Measurements from ENCODE around the gene AAGAB.
"Not testable (repeated sequence)": the region's sequence is repeated elsewhere in the genome, so short reads cannot be mapped to it uniquely, and the experiment has no call there.

The AAGAB gene

DNA sequence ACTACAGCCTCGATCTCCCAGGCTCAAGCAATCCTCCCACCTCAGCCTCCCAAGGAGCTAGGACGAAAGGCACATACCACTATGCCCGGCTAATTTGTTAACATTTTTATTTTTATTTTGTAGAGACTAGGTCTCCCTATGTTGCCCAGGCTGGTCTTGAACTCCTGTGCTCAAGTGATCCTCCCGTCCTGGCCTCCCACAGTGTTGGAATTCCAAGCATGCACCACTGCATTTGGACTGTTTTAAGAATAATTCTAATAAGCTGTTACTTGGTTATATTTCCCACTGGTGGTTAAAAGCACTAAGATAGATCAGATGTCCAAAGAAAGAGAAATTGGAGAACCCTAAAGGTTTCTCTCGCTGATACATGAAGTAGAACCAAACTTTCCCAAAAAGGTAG is 3.1 kb downstream of the AAGAB start:
- no peak for DNase-seq

DNA sequence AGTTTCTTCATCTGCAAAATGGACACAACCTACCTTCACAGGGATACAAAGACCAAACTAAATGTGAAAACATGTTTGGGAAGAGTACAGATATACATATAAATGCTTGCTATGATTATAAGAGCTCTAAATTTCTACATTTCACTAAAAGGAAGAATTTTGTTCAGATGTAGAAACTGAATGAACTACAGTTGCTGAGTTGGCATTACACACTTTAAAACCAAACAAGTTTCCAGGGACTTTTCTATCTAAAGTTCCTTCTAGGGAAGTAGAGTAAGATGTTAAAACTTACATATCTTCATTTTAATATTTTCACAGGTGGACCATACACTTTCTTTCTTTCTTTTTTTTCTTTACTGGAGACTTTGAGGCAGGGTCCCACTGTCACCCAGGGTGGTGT is 4.6 kb downstream of the AAGAB start:
- DNase-seq, result no peak

DNA sequence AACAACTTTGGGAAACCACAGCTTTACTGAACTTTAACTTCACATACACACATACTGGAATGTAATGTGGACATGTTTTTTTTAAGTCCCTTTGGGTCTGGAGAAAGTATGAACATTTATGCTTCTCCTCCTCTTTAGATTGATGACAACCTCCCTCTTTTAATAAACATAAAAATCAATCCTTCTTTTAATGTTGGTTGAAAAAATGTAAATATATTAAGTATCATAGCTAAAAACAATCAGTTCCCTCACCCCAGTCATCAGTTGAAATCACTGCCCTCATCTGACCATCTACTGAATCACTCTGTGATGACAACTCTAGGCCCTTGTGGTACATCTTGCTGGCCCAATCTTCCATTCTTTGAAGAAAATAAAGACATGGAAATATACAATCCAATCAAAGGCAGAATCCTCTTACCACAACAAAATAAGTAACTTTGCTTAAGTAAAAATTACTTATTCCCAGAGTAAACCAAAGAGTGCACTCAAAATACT is 6.4 kb downstream of the AAGAB start:
- DNase-seq, result no peak

DNA sequence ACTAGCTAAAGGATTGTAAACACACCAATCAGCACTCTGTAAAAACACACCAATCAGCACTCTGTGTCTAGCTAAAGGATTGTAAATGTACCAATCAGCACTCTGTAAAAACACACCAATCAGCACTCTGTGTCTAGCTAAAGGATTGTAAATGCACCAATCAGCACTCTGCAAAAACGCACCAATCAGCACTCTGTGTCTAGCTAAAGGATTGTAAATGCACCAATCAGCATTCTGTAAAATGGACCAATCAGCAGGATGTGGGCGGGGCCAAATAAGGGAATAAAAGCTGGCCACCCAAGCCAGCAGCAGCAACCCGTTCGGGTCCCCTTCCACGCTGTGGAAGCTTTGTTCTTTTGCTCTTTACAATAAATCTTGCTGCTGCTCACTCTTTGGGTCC is 7.9 kb downstream of the AAGAB start:
- not testable (repeated sequence) for DNase-seq

DNA sequence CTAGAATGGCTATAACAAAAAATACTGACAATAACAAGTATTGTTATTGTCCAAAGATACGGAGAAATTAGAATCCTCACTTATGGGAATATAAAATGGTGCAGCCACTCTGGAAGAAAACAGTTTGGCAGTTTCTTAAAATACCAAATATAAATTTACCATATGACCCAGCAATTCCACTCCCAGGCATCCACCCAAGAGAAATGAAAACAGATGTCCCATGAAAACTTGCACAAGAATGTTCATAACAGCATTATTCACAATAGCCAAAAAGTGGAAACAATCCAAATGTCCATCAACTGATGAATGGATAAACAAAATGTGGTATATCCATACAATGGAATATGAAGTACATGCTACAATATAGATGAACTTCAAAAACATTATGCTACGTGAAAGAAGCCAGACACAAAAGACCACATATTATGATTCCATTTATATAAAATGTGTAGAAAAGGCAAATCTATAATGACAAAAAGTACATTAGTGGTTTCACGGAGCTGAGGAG is 9.4 kb downstream of the AAGAB start:
- no peak for DNase-seq

DNA sequence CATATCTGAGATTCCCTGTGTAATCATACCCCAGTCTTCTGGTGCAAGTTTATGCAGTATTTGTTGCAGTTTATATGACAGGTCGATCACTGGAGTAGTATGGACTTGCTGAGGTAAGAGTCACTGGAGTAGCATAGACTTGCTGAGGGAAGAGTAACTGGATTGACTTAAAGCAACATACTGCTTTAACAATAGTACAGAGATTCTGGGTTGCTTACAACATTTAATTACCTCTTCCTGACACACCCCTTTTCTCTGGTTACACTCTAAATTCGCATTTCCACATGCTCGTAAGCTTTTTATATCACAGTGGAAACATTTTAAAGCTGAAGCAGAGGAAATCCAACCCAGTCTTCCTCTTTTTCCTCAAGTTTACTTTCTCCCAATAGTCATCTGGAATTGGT is 11.8 kb downstream of the AAGAB start:
- no peak for DNase-seq

DNA sequence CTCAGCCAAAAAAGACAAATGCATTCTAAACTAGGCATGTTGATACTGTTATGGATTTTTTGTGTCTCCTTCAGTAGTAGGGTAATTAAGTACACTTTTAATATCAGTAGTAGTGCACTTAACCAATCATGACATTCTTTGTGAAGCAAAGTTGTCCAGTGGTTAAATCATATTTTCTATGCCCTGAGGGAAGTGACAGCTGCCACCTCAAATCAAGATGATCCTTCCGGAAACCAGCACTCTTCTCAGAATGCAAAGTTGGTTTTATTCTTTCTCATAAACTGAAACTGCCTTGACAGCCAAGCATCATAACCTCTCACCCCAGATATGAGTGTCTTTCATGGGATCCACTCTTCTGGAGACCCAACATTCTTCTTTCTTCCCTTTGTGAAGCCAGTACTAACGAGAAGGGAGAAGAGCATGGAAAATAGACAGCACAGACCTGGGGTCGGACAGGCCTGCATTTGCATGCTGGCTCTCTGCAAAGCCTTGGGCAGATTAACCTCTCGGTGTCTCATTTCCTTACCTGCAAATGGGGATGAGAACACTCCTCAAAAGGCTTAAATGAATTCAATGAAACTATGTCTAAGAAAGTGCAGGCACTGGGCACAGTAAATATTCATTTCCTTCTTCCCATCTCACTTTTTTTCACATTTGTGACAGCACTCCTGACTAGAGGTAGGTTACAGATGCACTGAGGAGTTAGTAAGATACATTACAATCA is 13.2 kb downstream of the AAGAB start:
- peak; percentile 45 for DNase-seq

DNA sequence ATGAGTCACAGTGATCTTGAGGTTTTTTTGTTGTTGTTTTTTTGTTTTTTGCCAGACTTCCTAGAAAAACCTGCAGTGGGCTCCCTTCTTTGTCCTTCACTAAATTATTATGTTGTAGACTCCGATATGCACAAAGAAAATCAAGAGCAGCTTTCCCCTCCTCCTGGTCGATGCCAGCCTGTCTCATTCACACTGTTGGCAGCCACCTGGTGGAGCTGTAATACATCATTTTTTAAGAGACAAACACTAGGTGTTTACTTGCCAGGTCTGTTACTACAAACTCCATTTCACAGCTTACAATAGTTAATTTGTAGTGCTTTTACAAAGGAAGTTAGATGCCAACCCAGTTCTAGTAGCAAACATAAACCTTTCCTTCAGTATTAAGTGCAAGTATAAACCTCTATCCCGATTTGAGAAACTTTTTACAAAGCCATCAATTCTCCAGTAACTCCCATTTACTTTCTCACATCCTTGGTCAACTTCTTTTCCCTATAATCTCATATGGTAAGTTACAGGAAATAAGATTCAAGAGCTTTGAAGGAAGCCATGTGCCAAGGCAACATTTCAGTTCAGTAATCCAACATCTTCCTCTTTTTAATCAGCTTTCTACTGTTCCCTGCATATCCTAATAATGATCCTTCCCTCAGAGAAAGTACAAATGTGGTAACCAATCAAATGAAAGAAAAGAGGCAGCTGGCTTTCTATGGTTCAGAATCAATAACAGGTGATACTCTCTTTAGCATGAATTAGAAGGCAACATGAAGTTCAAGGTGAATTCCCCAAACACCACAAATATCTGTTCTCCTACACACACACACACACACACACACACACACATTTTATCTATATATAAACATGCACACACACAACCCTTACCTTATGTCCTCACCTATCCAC is 14.0 kb downstream of the AAGAB start:
- peak; percentile 11 for DNase-seq

DNA sequence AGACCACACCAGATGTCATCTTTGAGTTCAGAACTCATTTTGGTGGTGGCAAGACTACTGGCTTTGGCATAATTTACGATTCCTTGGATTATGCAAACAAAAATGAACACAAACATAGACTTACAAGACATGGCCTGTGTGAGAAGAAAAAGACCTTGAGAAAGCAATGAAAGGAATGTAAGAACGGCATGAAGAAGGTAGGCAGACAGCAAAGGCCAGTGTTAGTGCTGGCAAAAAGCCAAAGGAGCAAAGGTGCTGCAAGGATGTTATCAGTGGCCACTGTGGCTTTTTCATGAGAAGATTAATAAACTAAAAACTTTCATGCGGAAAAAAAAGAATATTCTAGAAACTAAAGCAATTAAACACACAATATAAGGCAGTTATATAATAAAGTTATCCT is 21.9 kb downstream of the AAGAB start:
- DNase-seq, result no peak

DNA sequence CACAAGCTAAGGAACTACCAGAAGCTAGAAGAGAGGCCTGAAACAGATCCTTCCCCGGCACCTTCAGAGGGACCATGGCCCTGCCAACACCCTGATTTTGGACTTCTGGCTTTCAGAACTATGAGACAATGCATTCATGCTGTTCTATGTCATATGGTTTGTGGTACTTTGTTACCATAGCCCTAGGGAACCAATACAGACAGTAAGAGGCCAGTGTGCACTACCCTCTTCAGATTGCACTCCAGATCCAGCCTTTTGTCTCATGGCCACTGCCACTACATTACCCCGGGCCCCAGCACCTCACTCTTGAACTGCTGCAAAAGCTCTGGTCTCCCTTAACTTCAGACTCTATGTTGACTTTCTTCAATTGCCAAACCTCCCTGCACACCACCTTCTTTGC is 24.0 kb downstream of the AAGAB start:
- DNase-seq, result no peak

DNA sequence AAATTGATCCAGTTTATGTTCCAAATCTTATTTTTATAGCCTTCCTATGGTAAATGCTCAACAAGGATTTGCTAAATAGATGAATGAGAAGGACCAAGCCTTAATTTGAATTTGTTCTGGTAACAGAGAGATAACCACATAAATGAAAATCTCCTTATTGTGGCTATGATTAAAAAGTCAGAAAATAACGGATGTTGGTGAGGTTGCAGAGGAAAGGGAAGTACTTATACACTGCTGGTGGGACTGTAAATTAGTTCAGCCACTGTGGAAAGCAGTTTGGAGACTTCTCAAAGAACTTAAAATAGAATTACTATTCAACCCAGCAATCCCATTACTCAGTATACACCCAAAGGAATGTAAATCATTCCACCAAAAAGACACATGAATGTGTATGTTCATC is 26.2 kb downstream of the AAGAB start:
- no peak for DNase-seq

DNA sequence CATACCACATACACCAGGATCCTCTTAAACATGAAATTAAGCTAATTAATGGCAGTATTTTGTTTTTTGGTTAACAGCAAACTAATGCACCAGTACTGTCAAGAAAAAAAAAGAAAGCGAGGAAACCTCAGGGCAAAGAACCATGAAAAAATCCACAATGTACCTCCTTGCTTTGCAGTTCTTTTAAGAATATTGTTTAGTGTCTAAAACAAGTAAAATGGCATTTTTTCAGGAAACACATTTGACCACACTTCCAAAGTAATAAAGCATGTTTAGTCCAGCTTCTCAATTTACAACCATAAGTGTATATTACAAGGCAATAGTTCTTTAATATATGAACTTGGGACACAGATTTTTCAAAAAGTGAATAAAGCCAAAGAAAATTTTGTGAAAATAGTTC is 26.6 kb downstream of the AAGAB start:
- DNase-seq, result no peak

DNA sequence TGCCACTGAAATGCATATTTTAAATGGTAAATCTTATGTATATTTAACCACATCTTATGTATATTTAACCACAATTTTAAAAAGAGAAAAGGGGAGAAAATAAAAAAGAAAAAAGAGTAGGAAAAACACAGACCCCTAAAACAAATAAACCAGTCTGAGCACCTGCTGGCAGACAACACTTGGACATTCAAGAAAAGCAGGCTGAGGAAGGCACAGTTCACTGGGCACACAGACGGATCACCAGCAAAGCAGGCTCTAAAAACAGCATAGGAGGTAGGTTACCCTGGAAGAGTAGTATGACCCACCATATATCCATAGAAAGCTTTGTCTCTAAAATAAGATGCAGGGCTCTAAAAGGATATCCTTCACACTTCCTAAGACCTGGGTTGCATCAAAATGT is 27.0 kb downstream of the AAGAB start:
- no peak for DNase-seq

DNA sequence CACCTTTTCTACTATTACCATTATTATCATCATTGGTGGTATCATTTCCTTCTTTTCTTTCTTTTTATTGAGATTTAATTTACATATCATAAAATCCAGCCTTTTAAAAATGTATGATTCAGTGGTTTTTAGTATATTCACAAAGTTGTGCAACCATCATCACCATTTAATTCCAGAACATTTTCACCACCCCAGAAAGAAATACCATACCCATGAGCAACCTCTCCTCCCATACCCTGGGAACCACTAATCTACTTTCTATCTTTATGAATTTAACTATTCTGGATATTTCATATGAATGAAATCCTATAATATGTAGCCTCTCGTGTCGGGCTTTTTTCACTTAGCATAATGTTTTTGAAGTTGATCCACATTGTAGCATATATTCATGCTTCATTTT is 29.1 kb downstream of the AAGAB start:
- no peak for DNase-seq

DNA sequence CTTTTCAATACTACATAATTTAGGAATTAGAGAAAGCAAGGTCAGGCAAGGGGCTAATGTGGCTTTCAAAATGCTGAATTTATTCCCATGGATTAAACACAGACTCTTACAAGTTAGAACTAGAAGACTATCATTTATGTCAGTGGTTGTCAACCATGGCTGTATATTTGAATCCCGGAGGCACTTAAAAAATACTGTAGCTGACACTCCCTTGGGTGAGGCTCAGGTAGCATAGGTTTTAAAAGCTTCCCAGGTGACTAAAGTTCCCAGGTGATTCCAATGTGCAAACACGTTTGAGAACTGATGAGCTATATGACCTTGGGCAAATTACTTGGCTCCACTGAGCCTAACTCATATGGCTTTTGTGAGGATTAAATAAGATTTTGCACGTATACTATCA is 29.6 kb downstream of the AAGAB start:
- no peak for DNase-seq

DNA sequence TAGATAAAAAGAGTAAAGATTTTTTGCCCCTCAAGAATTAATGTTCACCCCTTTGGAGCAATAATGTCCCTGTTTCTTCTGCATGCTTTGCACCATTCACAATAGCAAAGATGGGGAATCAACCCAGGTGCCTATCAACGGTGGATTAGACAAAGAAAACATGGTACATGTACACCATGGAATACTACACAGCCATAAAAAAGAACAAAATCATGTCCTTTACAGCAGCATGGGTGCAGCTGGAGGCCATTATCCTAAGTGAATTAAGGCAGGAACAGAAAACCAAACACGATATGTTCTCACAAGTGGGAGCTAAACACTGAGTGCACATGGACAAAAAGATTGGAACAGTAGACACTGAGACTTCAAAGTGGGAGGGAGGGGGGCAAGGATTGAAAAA is 35.2 kb downstream of the AAGAB start:
- no peak for DNase-seq

DNA sequence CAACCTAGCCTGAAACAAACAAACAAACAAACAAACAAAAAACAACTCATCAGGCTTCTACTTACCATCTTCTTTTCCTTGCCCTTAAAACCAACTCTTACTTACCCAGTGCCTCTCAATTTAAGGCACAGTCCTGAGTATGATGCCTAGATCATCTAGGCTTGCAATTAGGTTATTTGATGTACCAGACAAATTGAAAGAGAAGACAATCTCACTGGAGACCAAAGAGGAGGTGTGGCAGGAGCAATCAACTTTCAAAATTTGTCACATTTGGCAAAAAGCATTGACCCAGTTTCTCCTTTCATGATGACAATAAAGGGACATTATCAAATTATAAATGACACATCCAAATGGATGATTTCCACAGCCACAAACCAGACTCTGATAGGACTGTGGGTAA is 36.0 kb downstream of the AAGAB start:
- no peak for DNase-seq

DNA sequence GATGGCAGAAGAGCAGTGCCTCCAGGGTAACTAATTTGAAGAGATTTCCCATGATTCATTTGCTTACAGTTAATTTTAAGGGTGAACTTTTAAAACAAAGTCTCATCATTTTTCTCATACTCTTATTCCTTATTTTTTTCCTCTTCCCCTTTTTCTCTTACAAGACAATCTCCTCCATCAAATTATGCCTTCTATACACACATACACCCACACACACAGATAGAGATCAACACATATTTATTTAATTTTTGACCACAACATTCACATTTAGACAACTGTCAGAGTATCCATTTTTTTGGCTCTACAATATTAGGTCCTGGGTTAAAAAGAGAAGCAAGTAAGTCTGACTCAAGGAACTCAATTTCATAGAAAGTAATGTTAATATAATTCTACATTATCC is 37.6 kb downstream of the AAGAB start:
- DNase-seq, result no peak

DNA sequence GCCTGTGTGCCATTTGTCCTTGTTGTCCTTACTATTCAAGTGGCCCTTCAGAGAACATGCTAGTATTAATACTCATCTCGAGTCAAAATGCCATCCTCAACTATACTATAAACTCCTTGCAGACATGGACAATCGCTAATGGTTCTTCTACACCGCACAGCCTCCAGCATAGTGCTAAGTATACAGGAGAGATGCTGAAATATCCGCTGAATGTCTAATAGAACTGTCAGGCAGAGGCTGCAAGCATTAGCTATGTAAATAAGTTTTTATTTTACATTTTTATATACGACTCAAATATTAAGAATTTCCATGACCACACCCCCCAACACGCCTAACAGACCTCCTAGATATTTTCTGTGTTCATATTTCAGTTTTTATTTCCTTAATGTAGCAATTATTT is 39.4 kb downstream of the AAGAB start:
- DNase-seq, result no peak

DNA sequence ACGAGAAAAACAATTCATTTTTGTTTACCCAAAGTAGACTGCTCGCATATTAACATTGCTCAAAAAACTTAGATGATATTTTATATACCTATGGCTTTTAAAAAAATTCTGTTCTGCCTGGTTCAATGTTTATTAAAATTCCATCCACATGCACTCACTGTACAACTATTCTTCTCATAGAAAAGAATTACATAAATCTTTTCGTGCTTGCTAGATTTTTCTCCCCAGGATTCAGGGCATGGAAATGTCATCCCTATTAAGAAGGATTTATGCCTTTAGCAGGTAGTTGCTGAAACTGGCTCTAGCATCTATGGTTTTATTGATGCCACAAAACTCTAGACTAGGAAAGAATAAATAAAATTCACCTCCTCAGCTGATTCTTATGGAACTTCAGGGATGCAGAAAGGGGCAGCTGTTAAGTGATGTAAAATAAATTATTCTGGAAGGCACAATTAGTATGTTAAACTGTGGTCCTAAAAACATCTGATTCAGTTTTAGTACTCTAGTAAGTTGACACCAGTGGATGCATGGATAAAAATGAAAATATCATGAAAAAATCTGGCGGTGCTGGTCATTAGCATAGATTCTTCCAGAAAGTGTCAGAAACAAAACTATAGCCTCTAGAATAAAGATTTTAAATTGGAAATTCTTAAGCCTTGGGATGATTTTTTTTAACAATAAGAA is 41.6 kb downstream of the AAGAB start:
- DNase-seq, result no peak

DNA sequence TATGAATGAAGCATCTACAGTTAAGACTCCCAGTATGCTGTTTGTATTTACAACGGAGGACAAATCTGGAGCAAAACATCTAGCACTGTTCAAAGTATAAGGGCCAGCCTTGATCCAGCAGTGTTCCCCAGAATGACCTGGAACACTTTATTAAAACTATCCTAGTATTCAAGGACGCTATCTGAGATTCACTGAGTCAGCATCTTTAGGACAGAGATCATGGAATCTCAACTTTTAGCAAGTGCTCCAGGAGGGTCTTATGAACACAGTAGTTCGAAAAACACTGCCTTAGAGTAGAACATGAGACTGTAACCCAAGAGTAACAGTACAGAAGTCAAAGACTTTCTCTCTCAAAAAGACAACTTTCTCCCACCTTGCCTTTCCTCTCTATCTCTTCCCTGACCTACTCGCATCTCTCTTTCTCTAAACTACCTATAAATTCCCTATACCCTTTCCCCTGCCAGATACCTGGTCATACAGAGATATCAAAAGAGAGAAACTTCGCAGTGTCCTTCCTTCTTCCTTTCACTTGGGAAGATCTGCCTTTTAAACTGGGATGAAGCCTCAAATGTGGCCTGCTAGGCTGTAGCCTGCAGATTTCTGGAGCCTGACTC is 43.8 kb downstream of the AAGAB start:
- no peak for DNase-seq

DNA sequence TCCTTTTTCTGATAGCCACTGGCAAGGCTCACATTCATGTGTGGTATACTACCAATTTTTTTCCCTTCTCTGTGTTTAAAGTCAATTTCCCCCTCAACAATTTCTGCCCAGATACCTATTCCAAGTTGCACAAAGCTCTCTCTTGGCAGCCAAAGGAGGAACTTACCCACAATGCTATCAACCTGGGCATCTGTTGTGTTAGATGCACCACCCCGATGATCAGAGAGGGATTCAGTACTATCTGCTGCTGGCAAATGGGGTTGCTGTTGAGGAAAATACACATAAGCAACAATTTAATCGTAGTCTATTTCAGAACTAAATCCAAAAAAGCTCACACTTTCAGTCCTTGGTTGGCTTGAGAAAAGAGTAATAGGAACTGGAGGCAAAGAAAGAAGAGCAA is 46.1 kb downstream of the AAGAB start:
- no peak for DNase-seq

All from stimulated activated CD4-positive, alpha-beta T cell treated with anti-CD3 and anti-CD28 coated beads, Interleukin-4, amount 100 ng/mL, for 24 hours (primary cell).